GM18505 (cell line): Measurements from ENCODE around the gene TSPO.

Experiments
- ATAC-seq: cut with Tn5 transposase; IDR thresholded peaks from one replicate; pipeline ENCODE4 v1.9.1; 2021; ENCODE audit not compliant: unreplicated experiment
- POLR2A ChIP-seq: IDR thresholded peaks from 4 replicates; pipeline ENCODE4 v1.6.1; 2011; ENCODE audit warnings: borderline replicate concordance; ENCODE audit not compliant: insufficient read depth, insufficient read length; ENCODE audit errors: extremely low read depth

The TSPO gene

DNA sequence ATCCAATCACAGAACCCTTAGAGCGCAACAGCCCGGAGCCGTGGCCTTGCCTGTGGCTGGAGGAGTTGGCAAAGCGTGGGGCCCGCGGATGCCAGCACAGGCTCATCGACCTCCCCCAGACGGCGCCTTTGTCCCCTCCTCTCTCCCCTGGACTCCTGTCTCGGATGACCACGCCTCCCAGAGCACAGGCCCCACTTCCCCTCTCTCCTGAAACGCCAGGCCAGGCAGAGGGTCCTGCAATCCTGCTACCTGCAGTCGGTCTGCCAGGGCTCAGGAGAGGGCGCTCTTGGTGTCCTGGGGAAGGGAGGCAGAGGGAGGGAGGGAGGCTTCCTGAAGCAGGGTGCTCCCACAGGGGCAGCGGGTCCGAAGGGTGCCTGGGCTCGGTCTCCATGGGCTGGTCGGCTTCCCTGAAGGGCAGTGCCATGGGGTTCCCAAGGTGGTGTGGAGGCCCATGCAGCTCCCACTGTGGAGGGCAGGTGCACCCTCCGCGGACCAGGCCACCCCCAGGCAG lies 52.2 kb downstream of the TSPO start:
- TF ChIP-seq POLR2A, result no peak
- no peak for ATAC-seq

DNA sequence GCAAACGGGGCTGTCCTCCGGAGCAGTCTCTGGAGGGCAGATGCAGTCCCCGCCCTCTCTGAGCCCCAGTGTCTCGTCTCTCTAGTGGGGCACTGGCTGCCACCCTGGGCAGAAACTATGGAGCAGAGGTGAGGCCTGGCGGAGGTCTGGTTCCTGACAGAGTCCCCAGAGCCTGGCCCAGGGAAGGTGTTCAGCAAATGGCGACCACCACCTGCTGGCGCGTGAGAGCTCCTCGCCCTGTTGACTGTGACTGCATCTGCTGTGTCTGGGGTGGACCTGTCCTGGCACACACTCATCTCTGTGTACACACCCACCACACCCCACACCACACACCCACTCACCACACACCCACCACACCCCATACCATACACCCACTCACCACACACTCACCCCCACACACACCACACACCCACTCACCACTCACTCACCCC lies 53.9 kb downstream of the TSPO start:
- TF ChIP-seq POLR2A, result no peak
- ATAC-seq, result no peak

- ATAC-seq, result no peak
- no peak for TF ChIP-seq POLR2A
Observed at GRCh38 chr22:43205748-43206508, 54.6 kb downstream of the TSPO start.

- ATAC-seq, result no peak
- TF ChIP-seq POLR2A, result no peak
Observed at GRCh38 chr22:43206509-43207161, 55.3 kb downstream of the TSPO start.

DNA sequence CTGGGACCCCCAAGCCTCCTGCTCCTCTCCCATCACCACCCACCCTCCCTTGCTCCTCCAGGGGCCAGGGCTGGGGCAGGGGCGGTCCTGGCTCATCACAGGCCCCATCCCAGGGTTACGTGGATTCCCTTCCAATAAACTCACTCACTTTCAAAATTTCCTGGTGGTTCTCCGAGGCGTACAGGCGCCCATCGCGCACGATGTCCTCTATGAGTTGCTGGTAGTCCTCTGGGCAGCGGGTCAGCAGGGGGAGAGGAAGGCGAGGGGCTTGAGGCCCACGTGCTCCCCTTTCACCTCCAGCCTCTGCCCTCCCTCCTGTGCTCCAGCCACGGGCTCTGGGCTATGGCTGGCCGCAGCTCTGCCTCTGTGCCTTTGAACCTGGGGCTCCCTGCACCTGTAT lies 56.0 kb downstream of the TSPO start:
- ATAC-seq, result no peak
- no peak for TF ChIP-seq POLR2A

DNA sequence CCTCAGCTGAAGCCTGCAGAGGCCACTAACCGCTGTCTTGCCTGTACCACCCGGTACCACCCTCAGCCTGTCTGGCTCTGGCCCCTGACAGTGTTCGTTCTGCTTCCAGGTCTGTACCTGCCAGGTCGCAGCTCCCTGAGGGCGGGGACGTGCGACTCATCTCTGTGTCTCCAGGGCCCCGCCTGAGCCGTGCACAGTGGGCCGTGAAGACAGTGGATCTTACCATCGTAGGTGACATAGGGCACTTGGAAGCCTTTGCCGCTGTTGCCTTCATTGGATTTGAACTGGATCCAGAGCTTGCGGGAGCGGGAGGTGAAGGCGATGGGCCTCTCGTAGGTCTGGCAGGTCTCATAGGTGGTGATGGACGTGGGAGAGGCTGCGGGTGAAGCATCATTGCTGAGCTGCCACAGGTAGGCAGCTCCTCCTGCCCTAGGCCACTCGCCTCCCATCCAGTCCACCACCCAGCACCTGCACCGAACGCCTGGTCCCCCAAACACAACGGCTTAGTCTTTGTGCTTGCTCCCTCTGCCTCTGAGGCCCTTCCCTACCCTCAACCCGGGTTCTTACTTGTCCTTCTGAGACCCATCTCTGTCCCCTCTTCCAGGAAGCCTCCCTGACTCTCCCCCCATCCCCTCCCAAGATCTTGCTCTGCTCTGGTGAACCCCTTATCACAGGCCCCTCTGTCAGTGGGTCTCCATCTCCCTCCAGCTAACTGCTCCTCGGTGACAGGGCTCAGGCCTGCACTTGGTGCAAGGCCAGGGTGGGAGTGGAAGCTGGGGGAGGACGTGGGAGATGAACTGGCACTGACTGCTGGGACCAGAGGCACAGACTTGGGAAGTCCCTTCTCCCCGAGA lies 56.7 kb downstream of the TSPO start:
- no peak for ATAC-seq
- no peak for TF ChIP-seq POLR2A

DNA sequence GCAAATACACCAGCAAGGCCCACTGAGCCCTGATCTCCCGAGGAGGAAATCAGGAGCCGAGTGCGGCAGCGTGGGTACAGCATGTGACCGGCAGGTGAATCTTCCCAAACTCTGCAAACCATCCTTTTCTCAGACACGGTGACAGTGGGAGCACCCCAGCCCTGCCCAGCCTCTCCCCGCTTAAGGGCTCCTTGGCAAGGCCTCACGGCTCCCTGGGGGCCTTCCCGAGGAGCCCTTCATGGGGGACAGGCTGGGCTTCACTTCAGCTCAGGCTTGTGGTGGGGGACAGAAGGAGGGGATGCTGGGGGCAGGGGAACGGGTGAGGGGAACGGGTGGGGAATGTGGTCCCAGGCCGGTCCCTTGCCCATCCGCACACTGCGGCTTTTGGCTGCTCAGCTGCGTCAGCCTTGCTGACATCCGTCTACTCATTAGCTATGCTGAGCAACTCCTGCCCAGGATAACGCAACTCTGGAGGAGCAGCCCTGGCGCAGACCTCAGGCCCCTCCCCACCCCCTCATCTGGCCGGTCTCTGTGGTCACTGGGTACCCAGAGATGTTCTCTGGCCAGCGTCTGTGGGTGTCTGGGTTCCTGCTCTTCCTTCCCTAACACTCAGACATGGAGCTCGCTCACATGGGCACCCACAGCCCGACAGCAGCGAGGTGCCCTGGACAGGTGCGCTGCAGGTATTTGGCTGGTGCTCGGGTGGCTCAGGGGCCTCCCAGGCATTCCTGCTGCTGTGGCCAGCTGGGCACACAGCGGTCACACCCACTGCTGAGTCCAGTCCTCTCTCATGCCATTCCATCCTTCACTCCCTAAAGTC lies 57.6 kb downstream of the TSPO start:
- ATAC-seq, result no peak
- no peak for TF ChIP-seq POLR2A

GRCh38 chr22:43209523-43209890 lies 58.1 kb downstream of the TSPO start:
- no peak for TF ChIP-seq POLR2A
- ATAC-seq, result no peak

GRCh38 chr22:43209971-43210370 lies 58.6 kb downstream of the TSPO start:
- no peak for TF ChIP-seq POLR2A
- ATAC-seq, result no peak

DNA sequence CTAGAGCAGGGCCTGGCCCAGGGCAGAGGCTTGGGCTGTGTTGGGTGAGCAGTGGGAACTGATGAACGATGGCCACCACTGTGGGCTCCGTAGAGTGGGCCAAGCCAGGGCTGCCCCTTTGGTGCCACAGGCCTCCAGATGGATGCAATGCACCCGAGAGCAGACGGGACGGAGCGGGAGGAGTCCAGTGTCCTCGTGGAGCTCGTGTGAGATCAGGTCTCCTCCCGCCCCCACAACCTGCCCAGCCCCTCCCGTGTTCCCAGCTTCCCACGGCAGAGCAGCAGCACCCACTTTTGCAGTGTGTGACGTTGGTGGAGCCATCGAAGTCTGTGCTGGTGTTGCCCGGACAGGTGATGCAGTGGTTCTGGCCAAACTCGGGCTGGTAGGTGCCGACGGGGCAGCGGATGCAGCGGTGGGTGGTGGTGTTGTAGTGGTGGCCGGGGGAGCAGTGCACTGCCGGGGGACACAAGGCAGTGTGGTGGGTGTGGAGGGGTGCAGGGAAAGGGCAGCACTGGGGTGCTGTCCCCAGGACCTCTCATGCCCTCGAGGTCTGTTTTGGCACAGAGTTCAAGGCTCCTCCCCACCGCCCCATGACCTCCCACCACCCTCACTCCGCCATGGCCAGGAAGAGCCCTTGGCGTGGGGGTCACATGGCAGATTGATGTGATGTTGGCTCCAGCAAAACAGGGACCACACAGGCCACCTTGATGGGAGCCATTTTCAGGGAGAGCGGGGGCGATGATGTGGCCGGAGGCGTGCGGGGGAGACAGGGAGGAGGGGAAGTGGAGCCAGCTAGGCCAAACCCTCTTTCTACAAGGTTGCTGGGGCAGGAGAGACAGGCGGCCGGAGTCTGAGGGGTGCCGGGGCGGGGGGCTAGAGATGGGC lies 59.5 kb downstream of the TSPO start:
- no peak for ATAC-seq

GRCh38 chr22:43211941-43212433 lies 60.6 kb downstream of the TSPO start:
- TF ChIP-seq POLR2A, result no peak
- no peak for ATAC-seq

More for the DNA sequence above, 59.5 kb downstream of the TSPO start:
- TF ChIP-seq POLR2A, result no peak

DNA sequence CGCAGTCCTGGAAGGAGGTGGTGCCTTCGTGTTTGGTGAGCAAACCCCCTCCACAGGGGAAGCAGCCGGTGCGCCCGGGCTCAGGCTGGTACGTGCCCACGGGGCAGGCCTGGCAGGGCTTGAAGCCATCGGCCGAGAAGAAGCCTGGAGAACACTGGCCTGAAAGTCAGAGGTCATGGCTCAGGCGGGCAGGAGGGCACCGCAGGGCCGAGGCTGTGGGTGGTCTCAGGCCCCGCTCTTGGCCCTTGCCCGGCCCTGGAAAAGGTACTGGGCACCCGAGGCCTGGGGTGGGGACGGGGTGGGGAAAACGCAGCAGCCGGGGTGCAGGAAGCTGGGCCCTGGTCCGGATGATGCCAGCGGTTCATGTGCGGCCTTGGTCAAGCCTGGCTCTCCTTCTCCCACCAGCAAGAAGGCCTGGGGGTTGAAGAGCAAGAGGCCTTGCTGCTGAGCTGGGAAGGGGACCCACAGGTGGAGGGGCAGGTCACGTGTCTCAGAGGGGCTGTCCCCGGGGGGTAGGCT lies 61.1 kb downstream of the TSPO start:
- ATAC-seq, result no peak
- no peak for TF ChIP-seq POLR2A
